Suprapubic skin (tissue), 4 donors: ENCODE results near the gene TAS2R20. TPM values are rescaled to one million over a fixed set of nuclear protein-coding genes. Genes with fewer than 3 reads are reported as not detected.

Source experiments
- DNase-seq, 2 donors: peaks; one replicate each; pipeline ENCODE4 v3.0.0-alpha.2; 2019; ENCODE audit warnings: low spot score in 2 of 2
- H3K27ac ChIP-seq: fragments of 200-600 bp; sonication (generic); one replicate; pipeline ENCODE4 v1.5.1; 2019
- H3K27me3 ChIP-seq: fragments of 200-600 bp; sonication (generic); one replicate; pipeline ENCODE4 v1.5.1; 2019
- H3K36me3 ChIP-seq: fragments of 200-600 bp; sonication (generic); one replicate; pipeline ENCODE4 v1.5.1; 2019
- H3K4me1 ChIP-seq: fragments of 200-600 bp; sonication (generic); one replicate; pipeline ENCODE4 v1.5.1; 2019
- H3K4me3 ChIP-seq: fragments of 200-600 bp; sonication (generic); one replicate; pipeline ENCODE4 v1.5.1; 2019; ENCODE audit warnings: mild to moderate bottlenecking
- H3K9me3 ChIP-seq: fragments of 200-600 bp; sonication (generic); one replicate; pipeline ENCODE4 v1.5.1; 2019
- EP300 ChIP-seq: sonication (generic); formaldehyde crosslinking; IDR thresholded peaks from one replicate; pipeline ENCODE4 v1.6.1; 2017; ENCODE audit warnings: antibody characterized with exemption
- POLR2A ChIP-seq, 2 donors: fragments of 450-650 bp; IDR thresholded peaks; one replicate each; pipeline ENCODE4 v1.6.1; 2017; ENCODE audit warnings: antibody characterized with exemption in 2 of 2, mild to moderate bottlenecking in 2 of 2, moderate library complexity in 2 of 2
- POLR2AphosphoS5 ChIP-seq, 3 donors: sonication (generic); formaldehyde crosslinking; IDR thresholded peaks; one replicate each; pipeline ENCODE4 v1.6.1; 2017; ENCODE audit warnings: antibody characterized with exemption in 3 of 3
- WGBS: methylation state at CpG from one replicate; pipeline ENCODE4 v1.1.5; 2018; 5-methylcytosine and 5-hydroxymethylcytosine counted together
- total RNA-seq, 4 donors: library from RNA; depleted of rRNA; stranded (reverse); fragments of >200 nt; gene quantifications; one replicate each; pipeline ENCODE4 v1.1.0, GENCODE V29; 2016
- TF ChIP-seq, protein P1 (sequence below), 2 donors: fragments of 200-600 bp in 1 of 2; fragments of 450-650 bp in 1 of 2; sonication (generic) in 1 of 2; IDR thresholded peaks; one replicate each; pipeline ENCODE4 v1.5.1; 2016 to 2019; ENCODE audit warnings: antibody characterized with exemption in 2 of 2, mild to moderate bottlenecking in 1 of 2, moderate library complexity in 1 of 2

TAS2R20 gene
- total RNA-seq, 4 donors from 2014 or later: 1.0 to 4.1 (median 2.6) TPM; not detected in 1

DNA sequence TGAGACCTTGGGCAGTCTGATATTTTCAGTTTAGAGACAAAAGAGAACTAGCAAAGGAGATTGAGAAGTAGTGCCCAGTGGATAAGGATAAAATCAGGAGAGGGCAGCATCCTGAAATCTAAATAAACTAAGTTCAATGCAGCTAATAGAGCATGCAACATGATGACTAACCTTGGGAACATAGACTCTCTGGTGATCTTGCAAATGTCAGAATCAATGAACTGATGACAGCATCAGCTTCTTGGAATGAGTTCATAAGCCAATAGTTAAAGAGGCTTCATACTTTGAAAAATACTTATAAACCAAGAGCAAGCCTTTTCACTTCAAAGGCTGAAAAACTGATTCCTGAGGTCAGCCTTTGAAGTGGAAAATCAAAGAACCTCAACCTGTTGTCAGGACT, 16.1 kb upstream of the TAS2R20 start:
- TF ChIP-seq EP300 (no peak), POLR2AphosphoS5 (IDR thresholded peaks at IDR 0.05) (no peak)

DNA sequence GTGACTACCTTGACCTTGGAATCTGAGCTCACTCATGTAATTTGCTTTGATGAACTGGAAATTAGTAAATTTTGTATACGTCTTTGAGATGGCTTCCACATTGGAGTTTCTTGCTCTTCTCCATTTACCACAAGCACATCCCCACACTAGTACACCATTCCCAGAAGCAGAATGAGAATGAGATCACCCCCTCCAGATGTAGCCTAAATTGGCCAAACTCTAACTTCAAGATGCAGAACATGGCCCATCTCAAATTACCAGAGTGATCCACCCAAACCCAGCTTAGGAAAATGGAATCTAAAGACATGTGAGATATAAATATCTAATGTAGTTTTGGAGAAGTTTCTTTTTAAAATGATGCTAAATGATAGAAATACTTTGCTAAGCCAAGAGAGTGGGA, 9.5 kb upstream of the TAS2R20 start:
- no peaks in the 10 kb centered on the region for H3K4me1 ChIP-seq
- H3K36me3 ChIP-seq: no peaks in the 10 kb centered on the region
- H3K9me3 ChIP-seq: no peaks in the 10 kb centered on the region
- DNase-seq: no peak
- no peak overlapping the region for H3K4me3 ChIP-seq
- TF ChIP-seq EP300 (no peak), POLR2A (IDR thresholded peaks at IDR 0.05) (no peak), POLR2AphosphoS5 (IDR thresholded peaks at IDR 0.05) (no peak)
- TF ChIP-seq, protein P1, sequence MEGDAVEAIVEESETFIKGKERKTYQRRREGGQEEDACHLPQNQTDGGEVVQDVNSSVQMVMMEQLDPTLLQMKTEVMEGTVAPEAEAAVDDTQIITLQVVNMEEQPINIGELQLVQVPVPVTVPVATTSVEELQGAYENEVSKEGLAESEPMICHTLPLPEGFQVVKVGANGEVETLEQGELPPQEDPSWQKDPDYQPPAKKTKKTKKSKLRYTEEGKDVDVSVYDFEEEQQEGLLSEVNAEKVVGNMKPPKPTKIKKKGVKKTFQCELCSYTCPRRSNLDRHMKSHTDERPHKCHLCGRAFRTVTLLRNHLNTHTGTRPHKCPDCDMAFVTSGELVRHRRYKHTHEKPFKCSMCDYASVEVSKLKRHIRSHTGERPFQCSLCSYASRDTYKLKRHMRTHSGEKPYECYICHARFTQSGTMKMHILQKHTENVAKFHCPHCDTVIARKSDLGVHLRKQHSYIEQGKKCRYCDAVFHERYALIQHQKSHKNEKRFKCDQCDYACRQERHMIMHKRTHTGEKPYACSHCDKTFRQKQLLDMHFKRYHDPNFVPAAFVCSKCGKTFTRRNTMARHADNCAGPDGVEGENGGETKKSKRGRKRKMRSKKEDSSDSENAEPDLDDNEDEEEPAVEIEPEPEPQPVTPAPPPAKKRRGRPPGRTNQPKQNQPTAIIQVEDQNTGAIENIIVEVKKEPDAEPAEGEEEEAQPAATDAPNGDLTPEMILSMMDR (IDR thresholded peaks at IDR 0.05): no peak
- 100% methylated on average over 1 of the region's 1 CpG for WGBS
- H3K27me3 ChIP-seq: no peaks in the 10 kb centered on the region
- H3K27ac ChIP-seq: no peak overlapping the region

More for the DNA sequence above, 16.1 kb upstream of the TAS2R20 start:
- no peak for DNase-seq
- Histone ChIP-seq H3K27me3 (no peaks in the 10 kb centered on the region), H3K9me3 (no peaks in the 10 kb centered on the region), H3K4me1 (no peaks in the 10 kb centered on the region), H3K27ac (no peak overlapping the region), H3K4me3 (no peak overlapping the region), H3K36me3 (no peaks in the 10 kb centered on the region)

DNA sequence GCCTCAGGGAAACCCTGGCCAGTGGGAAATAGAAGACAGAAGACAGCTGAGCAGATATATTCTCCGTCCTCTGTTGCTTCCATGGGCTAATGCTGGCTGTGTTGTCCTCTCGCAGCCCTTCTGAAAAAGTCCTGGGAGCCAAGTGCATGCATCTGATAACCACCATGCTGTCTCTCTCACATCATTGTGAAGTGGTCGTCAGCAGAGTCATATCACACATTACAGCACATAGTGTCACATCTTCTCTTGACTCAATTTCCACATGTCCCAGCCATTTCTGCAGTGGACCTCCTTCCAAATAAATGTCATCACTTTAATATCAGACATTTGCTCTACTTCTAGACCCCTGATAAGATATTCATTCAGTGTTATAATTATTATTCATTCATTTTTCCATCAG, 3.8 kb downstream of the TAS2R20 start:
- TF ChIP-seq POLR2AphosphoS5 (IDR thresholded peaks at IDR 0.05) (no peak), EP300 (no peak), POLR2A (IDR thresholded peaks at IDR 0.05) (no peak)
- TF ChIP-seq, protein P1 (IDR thresholded peaks at IDR 0.05): no peak
- 94% methylated on average over 3 of the region's 3 CpGs for WGBS
- H3K9me3 ChIP-seq: no peaks in the 10 kb centered on the region

DNA sequence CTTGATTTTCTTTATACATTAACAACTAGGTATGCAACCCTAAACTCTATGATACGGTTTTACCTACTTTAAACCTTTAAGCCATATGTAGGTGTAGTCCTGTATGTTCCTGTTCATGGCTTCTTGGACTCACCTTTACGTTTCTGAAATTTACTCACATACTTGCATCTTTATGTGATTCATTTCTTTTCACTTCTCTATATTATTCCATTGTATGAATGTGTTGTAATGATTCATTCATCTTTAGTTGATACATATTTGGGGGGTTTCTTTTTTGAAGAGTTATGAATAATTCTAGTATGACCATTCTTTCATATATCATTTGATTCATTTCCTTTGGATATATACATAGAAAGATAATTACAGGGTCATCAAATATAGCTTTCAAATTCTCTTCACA, 9.0 kb downstream of the TAS2R20 start:
- Histone ChIP-seq H3K4me1 (no peaks in the 10 kb centered on the region), H3K9me3 (no peaks in the 10 kb centered on the region), H3K36me3 (no peaks in the 10 kb centered on the region), H3K27ac (no peak overlapping the region), H3K27me3 (no peaks in the 10 kb centered on the region), H3K4me3 (no peak overlapping the region)
- 94% methylated on average over 2 of the region's 2 CpGs for WGBS
- no peak for DNase-seq
- TF ChIP-seq, protein P1 (IDR thresholded peaks at IDR 0.05): no peak
- TF ChIP-seq POLR2AphosphoS5 (IDR thresholded peaks at IDR 0.05): no peak

More for the DNA sequence above, 3.8 kb downstream of the TAS2R20 start:
- Histone ChIP-seq H3K4me1 (no peaks in the 10 kb centered on the region), H3K36me3 (no peaks in the 10 kb centered on the region), H3K4me3 (no peak overlapping the region), H3K27me3 (no peaks in the 10 kb centered on the region), H3K27ac (no peak overlapping the region)
- no peak for DNase-seq

DNA sequence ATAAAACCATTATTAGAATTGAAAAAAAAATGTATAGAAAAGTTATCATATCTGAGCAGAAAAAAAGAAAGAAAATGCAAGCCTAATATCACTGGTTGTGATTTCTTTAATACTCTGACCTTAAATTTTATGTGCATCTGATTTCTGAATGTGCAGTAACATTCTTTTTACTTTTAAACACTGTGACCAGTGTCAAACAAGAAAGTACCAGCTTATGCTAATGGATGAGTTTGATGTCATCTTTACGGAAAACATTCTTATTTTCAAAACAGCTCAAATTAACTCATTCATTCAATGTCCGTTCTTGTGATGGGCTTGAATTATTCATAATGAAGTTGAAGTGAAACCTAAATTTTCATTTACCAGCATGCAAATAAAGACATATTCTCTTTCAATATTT, 11.3 kb downstream of the TAS2R20 start, which contains the start of gene TAS2R50:
TSS of gene TAS2R50 (minus strand) at position 101 of the 400 bp plus-strand sequence. CDS start at position 49, 52 bp downstream.
- Histone ChIP-seq H3K36me3 (no peaks in the 10 kb centered on the region), H3K4me3 (no peak within 1 kb of the TSS), H3K4me1 (no peaks in the 10 kb centered on the region), H3K9me3 (no peaks in the 10 kb centered on the region), H3K27ac (no peak within 1 kb of the TSS), H3K27me3 (no peaks in the 10 kb centered on the region)
- no peak for TF ChIP-seq EP300
- TF ChIP-seq POLR2AphosphoS5 (IDR thresholded peaks at IDR 0.05): no peak
- TF ChIP-seq, protein P1 (IDR thresholded peaks at IDR 0.05): no peak
- no peak for TF ChIP-seq POLR2A (IDR thresholded peaks at IDR 0.05)
- 47% methylated on average over 2 of the region's 2 CpGs for WGBS
- DNase-seq: no peak

DNA sequence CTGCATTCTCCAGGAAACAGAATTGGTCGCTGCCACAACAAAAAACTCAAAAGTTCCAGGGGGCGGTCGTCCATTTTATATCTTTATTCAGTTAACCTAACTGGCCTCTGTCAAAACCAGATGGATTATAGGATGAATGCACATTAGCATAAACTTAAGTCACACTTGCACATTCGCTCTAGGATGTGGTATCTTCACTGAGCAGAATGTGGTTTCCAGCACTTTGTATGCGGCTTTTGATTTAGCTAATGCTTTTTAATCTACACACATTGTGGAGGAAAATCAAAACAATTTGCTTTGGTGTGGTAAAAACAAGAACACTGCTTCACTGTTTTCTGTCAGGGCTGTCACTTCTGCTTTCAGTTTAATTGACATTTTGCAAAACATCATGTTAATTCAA, 15.9 kb downstream of the TAS2R20 start:
- 82% methylated on average over 5 of the region's 5 CpGs for WGBS
- no peaks in the 10 kb centered on the region for H3K9me3 ChIP-seq
- no peak overlapping the region for H3K27ac ChIP-seq
- H3K4me3 ChIP-seq: no peak overlapping the region
- no peaks in the 10 kb centered on the region for H3K36me3 ChIP-seq
- no peak for DNase-seq
- H3K27me3 ChIP-seq: no peaks in the 10 kb centered on the region
- H3K4me1 ChIP-seq: peaks cover 4% of the 10 kb centered on the region
- TF ChIP-seq POLR2AphosphoS5 (IDR thresholded peaks at IDR 0.05): no peak
- TF ChIP-seq, protein P1 (IDR thresholded peaks at IDR 0.05): no peak
- TF ChIP-seq POLR2A (IDR thresholded peaks at IDR 0.05): no peak
- TF ChIP-seq EP300: no peak
